ENCODE measurements around the gene C19orf47.
A peak's percentile ranks its signal among the peaks of the same experiment; 100 is the strongest.

The C19orf47 gene

GRCh38 chr19:40348125-40348913, at the start of gene C19orf47, which contains the start of gene PLD3:
TSS of gene C19orf47 (minus strand) at chr19:40348397. CDS start at chr19:40341857, 6,540 bp downstream.
TSS of gene PLD3 (plus strand) at chr19:40348695. CDS start at chr19:40366484, 17,789 bp downstream.
- DNase-seq: peak; percentile 100

- no peak for DNase-seq
Measured at GRCh38 chr19:40397568-40397906, 49.3 kb upstream of the C19orf47 start.

GRCh38 chr19:40396886-40397567, 48.8 kb upstream of the C19orf47 start:
- DNase-seq: no peak

DNA sequence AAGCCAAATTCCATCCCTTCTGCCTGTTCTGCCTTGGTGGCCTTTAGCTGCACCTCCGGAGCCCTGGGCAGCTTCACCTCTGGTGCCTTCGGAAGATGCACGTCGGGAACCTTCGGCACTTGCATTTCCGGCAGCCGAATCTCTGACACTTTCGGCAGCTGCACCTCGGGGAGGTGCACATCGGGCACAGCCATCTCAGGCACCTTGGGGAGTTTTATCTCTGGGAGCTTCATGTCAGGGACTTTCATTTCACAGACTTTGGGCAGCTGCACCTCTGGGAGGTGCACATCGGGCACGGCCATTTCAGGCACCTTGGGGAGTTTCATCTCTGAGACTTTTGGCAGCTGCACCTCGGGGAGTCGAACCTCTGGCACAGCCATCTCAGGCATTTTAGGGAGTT, 47.8 kb upstream of the C19orf47 start:
- no peak for DNase-seq

- no peak for DNase-seq
Measured at GRCh38 chr19:40394816-40395210, 46.6 kb upstream of the C19orf47 start.

- no peak for DNase-seq
Measured at GRCh38 chr19:40393894-40394815, 46.0 kb upstream of the C19orf47 start.

- DNase-seq: no peak
Measured at GRCh38 chr19:40392894-40393517, 44.8 kb upstream of the C19orf47 start.

DNA sequence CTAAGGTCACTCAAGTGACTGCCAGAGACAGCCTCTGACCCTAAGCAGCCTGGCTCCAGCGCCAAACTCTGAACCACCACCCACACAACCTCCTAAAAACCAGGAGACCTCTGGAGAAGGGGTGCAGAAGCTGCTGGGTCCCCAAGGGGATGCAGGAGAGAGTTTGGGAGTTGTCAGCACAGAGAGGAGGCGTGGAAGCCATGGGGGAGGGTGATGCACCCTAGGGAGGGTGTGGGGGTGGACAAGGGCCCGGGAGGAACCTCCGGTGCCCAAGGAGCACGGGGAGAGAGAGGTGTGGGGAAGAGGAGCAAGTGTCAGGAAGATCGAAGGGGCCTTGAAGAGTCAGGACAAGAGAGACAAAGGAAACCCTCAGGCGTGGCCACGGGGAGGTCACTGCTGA, 43.9 kb upstream of the C19orf47 start:
- no peak for DNase-seq

DNA sequence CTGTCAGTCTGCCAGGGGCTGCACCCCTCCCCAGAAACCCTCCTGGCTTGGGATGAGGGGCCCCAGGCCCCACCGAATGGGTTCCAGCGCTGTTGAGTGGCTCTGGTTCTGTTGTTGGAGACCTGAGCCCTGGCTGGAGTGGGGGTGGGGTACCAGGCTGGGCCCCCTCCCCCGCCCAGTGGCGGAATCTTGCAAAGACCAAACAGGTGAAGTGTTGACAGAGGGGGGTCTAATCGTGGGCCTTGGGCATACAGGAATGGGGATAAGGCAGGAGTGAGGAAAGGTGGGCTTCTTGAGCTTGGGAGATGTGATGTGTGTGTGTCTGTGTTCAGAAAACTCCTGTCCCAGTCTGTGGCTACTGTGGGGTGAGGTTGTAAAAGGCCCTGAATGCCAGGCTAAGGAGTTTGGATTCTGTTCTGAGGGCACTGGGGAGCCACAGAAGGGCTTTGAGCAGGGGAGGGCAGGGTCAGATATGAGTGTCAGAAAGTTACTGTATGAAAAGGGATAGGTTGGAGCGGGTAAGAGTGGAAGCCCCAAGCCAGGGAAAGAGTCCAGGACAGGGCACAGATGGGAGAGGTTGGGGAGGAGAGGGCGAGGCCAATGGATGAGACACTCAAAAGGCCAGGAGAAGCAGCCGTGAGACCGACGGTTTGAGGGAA, 42.0 kb upstream of the C19orf47 start, which contains the start of gene HIPK4:
HIPK4 (minus strand) TSS at position 98 of the 659 bp plus-strand sequence. CDS start 279 bp downstream, outside the sequence.
- DNase-seq: no peak

DNA sequence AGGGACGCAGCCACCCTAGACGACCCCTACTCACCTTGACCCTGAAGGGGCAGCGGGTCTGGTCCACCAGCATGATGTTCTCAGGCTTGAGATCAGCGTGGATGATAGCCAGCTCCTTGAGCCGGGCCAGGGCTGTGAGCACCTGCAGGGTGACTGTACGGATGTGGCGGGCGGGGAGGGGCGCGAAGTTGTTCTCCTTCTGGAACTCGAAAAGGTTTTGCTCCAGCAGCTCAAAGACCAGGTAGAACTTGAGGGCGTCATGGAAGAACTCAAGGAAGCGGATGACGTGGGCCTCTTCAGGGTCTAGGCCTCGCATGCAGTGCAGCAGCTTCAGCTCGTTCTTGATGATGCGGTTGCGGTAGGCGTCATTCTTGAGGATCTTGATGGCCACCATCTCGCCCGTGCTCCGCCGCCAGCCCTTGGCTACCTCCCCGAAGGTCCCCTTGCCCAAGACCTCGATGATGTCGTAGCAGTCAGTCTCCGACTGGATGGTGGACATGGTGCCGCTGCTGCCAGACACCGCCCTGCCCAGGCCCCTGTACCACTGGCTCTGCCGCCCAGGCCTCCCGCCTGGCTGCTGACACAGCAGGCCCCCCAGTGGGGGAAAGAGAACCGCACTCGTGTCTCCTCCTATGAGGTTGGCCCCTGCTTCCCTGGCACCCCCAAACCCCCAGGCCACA, 41.3 kb upstream of the C19orf47 start:
- DNase-seq: no peak

DNA sequence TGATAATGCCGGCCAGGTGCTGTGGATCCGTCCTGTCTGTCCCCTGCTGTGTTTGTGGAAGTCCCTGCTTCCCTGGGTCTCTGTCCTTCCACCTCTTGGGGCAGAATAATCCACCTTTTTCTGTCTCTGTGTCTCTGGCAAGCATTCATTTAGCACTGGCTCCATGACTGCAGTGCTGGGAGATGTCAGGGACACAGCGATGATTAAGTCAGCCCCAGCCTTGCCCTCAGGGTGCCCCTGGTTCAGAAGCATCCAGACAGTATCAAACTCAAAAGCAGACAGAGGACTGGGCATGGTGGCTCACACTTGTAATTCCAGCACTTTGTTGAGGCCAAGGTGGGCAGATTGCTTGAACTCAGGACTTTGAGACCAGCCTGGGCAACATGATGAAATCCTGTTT, 40.3 kb upstream of the C19orf47 start:
- DNase-seq: no peak

DNA sequence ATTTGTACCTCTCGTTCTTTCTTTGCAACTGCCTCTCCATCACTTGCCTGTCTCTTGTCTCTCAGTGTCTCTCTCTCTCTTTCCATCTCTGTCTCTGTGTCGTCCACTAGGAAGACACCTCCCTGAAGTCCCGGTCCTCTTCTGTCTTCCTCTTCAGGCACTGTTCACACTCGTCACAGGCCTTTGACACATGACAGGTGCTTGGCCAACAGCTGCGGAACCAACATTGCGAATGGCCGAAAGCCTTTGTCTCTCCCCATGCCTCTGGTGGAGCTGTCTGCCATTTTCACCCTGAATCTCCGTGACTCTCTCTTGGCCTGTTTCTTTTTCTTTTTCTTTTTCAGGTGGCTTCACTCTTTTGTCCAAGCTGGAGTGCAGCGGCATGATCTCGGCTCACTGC, 39.0 kb upstream of the C19orf47 start:
- DNase-seq: no peak

DNA sequence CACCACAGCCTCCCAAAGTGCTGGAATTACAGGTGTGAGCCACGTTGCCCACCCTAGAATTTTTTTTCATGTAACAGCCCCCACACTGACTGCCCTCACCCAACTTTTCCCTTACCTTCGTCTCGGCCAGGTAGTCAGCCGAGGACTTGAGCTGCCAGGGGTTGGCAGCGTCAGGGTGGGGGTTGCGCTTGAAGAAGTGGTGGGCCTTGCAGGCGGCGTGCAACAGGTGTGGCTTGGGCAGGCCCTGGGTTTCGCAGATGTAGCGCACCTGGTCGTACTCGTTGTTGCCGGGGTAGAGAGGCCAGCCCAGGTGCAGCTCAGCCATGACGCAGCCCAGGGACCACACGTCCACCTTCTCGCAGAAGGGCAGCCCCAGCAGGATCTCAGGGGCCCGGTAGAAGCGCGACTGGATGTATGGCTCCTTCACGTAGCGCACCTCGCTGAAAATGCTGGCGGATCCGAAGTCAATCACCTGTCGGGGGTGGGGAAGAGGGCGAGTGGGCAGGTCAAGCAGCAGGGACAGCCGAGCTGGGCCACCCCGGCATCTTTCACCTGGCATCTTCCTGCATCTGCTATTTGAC, 35.6 kb upstream of the C19orf47 start:
- DNase-seq: no peak

- DNase-seq: no peak
Measured at GRCh38 chr19:40381321-40381720, 33.1 kb upstream of the C19orf47 start.

DNA sequence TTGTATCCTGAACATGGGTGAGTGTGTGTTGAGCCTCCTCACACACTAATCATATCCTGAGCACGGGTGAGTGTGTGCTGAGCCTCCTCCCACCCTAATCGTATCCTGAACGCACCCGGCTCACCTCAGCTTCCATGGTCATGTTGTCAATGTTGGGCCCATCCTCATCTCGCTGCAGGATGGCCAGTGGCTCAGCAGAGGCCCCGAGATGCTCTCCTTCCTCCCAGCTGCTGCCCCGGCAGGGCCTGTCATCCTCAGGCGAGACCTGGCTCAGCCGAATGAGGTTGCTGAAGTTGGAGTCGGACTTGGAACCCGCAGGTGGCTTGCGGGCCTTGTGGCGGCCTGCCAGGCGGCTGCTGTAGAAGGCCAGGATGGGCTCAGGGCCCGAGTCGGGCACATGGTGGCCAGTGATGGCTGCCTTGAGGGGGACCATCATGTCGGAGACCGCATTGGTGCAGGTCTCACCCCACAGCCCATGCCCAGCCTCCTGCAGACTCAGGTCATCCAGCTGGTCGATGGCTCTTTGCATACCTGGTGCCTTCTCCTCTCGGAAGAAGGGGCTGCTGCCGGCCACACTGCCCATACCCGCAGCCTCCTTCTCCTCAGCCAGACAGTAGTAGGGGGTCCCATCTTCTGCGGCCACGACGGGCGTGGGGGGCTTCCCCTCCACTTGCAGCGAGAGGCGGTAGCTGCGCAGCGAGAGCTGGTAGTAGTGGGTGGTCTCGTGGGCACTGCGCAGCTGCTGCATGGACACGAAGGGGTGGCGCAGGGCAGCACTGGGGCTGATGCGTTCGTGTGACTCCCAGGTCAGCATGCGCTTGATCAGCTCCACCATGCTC, 32.2 kb upstream of the C19orf47 start:
- no peak for DNase-seq

DNA sequence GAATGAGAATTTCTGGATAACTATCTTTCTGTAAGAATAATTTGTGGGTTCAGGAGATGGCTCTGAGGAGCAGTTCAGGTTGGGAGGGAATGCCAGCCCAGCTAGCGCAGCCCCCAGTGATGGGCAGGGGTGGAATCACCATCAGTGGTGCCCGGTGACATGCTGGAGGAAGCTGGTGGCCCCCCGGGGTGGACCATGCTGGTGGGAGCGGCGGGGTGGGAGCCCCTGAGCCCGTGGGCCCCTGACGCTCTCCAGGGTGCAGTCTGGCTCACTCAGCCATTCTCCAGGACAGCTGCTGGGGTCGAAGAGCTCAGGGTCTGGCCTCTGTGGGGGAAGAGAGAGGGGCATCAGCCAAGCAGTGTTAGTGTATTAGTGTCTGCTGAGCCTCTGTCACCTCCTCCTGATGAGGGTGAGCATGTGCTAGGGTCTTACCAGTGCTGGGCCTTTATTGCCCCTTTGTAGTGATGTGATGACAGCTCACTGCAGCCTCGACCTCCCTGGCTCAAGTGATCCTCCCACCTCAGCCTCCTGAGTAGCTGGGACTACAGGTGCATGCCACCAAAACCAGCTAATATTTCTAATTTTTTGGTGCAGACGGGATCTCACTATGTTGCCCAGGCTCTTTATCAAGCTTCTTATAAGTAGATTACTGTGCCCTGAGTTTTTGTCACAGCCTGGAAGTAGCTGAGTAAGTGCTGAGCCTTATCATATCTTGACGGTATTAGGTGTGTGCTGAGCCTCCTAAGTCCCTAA, 31.4 kb upstream of the C19orf47 start:
- DNase-seq: no peak

- no peak for DNase-seq
Measured at GRCh38 chr19:40378509-40378908, 30.3 kb upstream of the C19orf47 start.

DNA sequence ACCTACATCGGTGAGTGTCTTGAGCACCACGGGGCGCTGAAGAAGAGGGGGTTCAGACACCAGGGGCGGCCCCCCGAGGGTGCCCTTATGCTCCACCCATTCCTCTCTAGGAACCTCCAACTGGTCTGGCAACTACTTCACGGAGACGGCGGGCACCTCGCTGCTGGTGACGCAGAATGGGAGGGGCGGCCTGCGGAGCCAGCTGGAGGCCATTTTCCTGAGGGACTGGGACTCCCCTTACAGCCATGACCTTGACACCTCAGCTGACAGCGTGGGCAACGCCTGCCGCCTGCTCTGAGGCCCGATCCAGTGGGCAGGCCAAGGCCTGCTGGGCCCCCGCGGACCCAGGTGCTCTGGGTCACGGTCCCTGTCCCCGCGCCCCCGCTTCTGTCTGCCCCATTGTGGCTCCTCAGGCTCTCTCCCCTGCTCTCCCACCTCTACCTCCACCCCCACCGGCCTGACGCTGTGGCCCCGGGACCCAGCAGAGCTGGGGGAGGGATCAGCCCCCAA, 29.7 kb upstream of the C19orf47 start:
- no peak for DNase-seq

DNA sequence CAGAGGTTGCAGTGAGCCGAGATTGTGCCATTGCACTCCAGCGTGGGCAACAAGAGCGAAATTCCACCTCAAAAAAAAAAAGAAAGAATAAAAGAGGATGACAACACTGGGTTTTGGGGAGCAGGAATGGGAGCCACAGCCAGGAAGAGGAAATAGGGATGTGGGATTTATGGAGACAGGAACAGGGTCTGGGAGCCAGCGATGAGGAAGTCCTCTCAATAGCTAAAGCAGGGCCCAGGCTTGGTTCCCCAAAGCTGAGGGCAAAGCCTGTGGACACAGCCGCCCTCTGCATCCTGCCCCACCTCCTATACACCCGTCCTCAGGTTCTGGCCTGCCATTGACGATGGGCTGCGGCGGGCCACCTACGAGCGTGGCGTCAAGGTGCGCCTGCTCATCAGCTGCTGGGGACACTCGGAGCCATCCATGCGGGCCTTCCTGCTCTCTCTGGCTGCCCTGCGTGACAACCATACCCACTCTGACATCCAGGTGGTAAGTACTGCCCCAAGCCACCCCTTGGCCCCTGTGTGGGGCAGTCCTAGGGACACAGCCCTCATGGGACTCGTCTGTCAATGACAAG, 28.2 kb upstream of the C19orf47 start:
- no peak for DNase-seq

Measured in suppressor macrophage treated with lipopolysaccharide for 1 hour (primary cell).